Thoracic aorta (tissue), 2 donors: ENCODE measurements around the gene POLR3A. TPM values are rescaled to one million over a fixed set of nuclear protein-coding genes. Genes with fewer than 3 reads are reported as not detected.

Experiments used
- ATAC-seq: fragments of 150-250 bp; one replicate; pipeline ENCODE4 v1.8.0; 2017; ENCODE audit warnings: low read depth; ENCODE audit not compliant: insufficient number of reproducible peaks, low FRiP score
- DNase-seq: peaks from one replicate; pipeline ENCODE4 v3.0.0-alpha.2; 2020; ENCODE audit warnings: low spot score
- H3K27ac ChIP-seq, 2 donors: fragments of 200-600 bp; sonication (generic); 1 replicate in 1 of 2; 2 replicates in 1 of 2; pipeline ENCODE4 v1.5.1; 2016; ENCODE audit warnings: mild to moderate bottlenecking in 2 of 2, moderate library complexity in 2 of 2
- H3K27me3 ChIP-seq: fragments of 200-600 bp; sonication (generic); replicated peaks from 2 replicates; pipeline ENCODE4 v1.6.0; 2016; ENCODE audit warnings: mild to moderate bottlenecking; ENCODE audit not compliant: insufficient read depth
- H3K36me3 ChIP-seq: fragments of 200-600 bp; sonication (generic); one replicate; pipeline ENCODE4 v1.5.1; 2016
- H3K4me1 ChIP-seq, 2 donors: fragments of 200-600 bp; sonication (generic); 1 replicate in 1 of 2; 2 replicates in 1 of 2; pipeline versions ENCODE4 v1.5.1 to v1.6.0; 2016; ENCODE audit warnings: low read depth in 2 of 2, mild to moderate bottlenecking in 1 of 2; ENCODE audit not compliant: control insufficient read depth in 1 of 2
- H3K4me3 ChIP-seq: fragments of 200-600 bp; sonication (generic); 2 replicates; pipeline ENCODE4 v1.5.1; 2016; ENCODE audit warnings: mild to moderate bottlenecking
- H3K9me3 ChIP-seq: fragments of 200-600 bp; sonication (generic); 2 replicates; pipeline ENCODE4 v1.5.1; 2016
- CTCF ChIP-seq: fragments of 200-600 bp; sonication (generic); IDR thresholded peaks from one replicate; pipeline ENCODE4 v1.5.1; 2019; ENCODE audit warnings: antibody characterized with exemption
- total RNA-seq, 2 donors: library from RNA; depleted of rRNA; stranded (reverse); fragments of >200 nt; gene quantifications; one replicate each; pipeline versions ENCODE4 v1.1.0 to v1.2.3, GENCODE V29; 2016

The POLR3A gene
- total RNA-seq, 2 donors from 2014 or later = 12.3 to 19.3 TPM

- no peak for DNase-seq
- peaks cover 0 to 15% of the 10 kb centered on the region in 2 donors for H3K4me1 ChIP-seq
- no peaks in the 10 kb centered on the region for H3K9me3 ChIP-seq
- no peaks in the 10 kb centered on the region for H3K36me3 ChIP-seq
- H3K4me3 ChIP-seq = no peak overlapping the region
- ATAC-seq = no peak
- TF ChIP-seq CTCF = no peak
- no peak overlapping the region for H3K27ac ChIP-seq
- H3K27me3 ChIP-seq = no peaks in the 10 kb centered on the region
These were observed 64.0 kb downstream of the POLR3A start for GRCh38 chr10:77965294-77965693.

GRCh38 chr10:77964811-77965210, 64.5 kb downstream of the POLR3A start:
- Histone ChIP-seq H3K27me3 (no peaks in the 10 kb centered on the region), H3K4me1 (peaks cover 0 to 11% of the 10 kb centered on the region in 2 donors), H3K9me3 (no peaks in the 10 kb centered on the region), H3K36me3 (no peaks in the 10 kb centered on the region), H3K27ac (no peak overlapping the region), H3K4me3 (no peak overlapping the region)
- no peak for DNase-seq
- ATAC-seq = no peak
- TF ChIP-seq CTCF = no peak

DNA sequence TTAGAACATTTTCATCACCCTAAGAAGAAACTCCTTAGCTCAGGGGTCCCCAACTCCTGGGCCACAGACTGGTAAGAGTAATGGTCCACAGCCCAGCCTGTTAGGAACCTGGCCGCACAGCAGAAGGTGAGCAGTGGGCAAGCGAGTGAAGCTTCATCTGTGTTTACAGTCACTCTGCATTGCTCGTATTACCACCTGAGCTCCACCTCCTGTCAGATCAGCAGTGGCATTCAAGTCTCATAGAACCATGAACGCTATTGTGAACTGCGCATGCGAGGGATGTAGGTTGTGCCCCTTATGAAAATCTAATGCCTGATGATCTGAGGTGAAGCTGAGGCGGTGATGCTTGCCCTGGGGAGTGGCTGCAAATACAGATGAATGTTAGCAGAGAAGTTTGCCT, 65.4 kb downstream of the POLR3A start:
- Histone ChIP-seq H3K27me3 (no peaks in the 10 kb centered on the region), H3K27ac (no peak overlapping the region), H3K9me3 (no peaks in the 10 kb centered on the region), H3K4me1 (peaks cover 0 to 2% of the 10 kb centered on the region in 2 donors), H3K4me3 (no peak overlapping the region), H3K36me3 (no peaks in the 10 kb centered on the region)
- DNase-seq (no peak), ATAC-seq (no peak)
- TF ChIP-seq CTCF = no peak

DNA sequence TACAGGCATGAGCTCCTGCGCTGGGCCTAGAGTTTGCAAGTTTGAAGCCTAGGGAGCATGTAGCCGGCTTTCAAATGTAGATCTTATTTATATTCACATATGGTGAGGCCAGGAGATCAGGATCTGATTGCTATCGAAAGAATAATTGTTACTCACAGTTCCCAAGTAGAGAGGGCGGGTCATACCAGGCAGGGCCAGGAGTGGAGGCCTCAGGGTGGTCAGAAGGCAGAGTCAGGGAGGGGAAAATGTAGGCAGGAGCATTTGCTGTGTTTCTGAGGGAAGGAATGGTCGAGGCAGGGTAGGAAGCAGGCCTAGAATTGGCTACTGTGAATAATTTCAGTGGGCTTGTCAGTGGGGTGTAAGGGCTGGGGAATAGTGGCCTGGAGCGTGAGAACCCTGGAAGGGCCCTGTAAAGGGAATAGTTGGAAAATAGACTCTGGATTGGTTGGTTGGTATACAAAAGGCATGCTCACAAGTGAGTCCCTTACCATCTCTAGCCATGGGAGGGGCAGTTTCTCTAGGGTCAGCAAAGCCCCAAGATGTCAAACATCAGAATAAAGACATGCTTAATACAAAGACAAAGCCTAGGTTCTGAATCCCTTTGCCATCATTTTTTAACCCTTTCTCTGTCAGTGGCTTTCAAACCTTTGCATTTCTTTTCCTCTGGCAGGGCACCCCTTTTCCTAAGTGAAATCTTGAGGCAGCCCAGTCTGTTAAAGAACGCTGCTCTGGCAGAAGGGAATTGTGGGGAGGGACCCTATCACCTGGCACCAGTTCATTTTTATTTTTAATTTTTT, 66.8 kb downstream of the POLR3A start:
- no peaks in the 10 kb centered on the region for H3K9me3 ChIP-seq
- TF ChIP-seq CTCF = no peak
- no peak for ATAC-seq

GRCh38 chr10:77961668-77962067, 67.6 kb downstream of the POLR3A start:
- Histone ChIP-seq H3K4me1 (no peaks in the 10 kb centered on the region), H3K27me3 (no peaks in the 10 kb centered on the region), H3K27ac (no peak overlapping the region), H3K9me3 (no peaks in the 10 kb centered on the region), H3K4me3 (no peak overlapping the region), H3K36me3 (no peaks in the 10 kb centered on the region)
- TF ChIP-seq CTCF = no peak
- DNase-seq (no peak), ATAC-seq (no peak)

More for the DNA sequence above, 66.8 kb downstream of the POLR3A start:
- no peaks in the 10 kb centered on the region for H3K36me3 ChIP-seq
- H3K27ac ChIP-seq = no peak overlapping the region
- no peaks in the 10 kb centered on the region for H3K27me3 ChIP-seq
- H3K4me3 ChIP-seq = no peak overlapping the region
- H3K4me1 ChIP-seq = no peaks in the 10 kb centered on the region
- no peak for DNase-seq
